IPS-20b (cell line): ENCODE results near the gene AHSA1.

Source experiments
- H3K27ac ChIP-seq: one replicate; pipeline ENCODE4 v1.5.1; 2013; ENCODE audit warnings: low read length
- H3K27me3 ChIP-seq: 2 replicates; pipeline ENCODE4 v1.6.1; 2013; ENCODE audit warnings: mild to moderate bottlenecking, low read length, inconsistent platforms; ENCODE audit not compliant: insufficient read depth
- H3K36me3 ChIP-seq: 2 replicates; pipeline ENCODE4 v1.6.1; 2013; ENCODE audit warnings: low read depth, mild to moderate bottlenecking, inconsistent platforms, low read length, moderate library complexity; ENCODE audit not compliant: insufficient read depth
- H3K4me1 ChIP-seq: 2 replicates; pipeline ENCODE4 v1.6.1; 2013; ENCODE audit warnings: mild to moderate bottlenecking, control low read depth, inconsistent platforms, low read length, moderate library complexity; ENCODE audit not compliant: insufficient read depth
- H3K4me3 ChIP-seq: 2 replicates; pipeline ENCODE4 v1.5.1; 2013; ENCODE audit warnings: mild to moderate bottlenecking, low read length, inconsistent platforms
- H3K9ac ChIP-seq: 2 replicates; pipeline ENCODE4 v1.6.1; 2013; ENCODE audit warnings: low read depth, mild to moderate bottlenecking, inconsistent platforms, low read length, moderate library complexity
- H3K9me3 ChIP-seq: 2 replicates; pipeline ENCODE4 v1.6.1; 2013; ENCODE audit warnings: mild to moderate bottlenecking, low read depth, low read length, inconsistent platforms; ENCODE audit not compliant: insufficient read depth

The AHSA1 gene

DNA sequence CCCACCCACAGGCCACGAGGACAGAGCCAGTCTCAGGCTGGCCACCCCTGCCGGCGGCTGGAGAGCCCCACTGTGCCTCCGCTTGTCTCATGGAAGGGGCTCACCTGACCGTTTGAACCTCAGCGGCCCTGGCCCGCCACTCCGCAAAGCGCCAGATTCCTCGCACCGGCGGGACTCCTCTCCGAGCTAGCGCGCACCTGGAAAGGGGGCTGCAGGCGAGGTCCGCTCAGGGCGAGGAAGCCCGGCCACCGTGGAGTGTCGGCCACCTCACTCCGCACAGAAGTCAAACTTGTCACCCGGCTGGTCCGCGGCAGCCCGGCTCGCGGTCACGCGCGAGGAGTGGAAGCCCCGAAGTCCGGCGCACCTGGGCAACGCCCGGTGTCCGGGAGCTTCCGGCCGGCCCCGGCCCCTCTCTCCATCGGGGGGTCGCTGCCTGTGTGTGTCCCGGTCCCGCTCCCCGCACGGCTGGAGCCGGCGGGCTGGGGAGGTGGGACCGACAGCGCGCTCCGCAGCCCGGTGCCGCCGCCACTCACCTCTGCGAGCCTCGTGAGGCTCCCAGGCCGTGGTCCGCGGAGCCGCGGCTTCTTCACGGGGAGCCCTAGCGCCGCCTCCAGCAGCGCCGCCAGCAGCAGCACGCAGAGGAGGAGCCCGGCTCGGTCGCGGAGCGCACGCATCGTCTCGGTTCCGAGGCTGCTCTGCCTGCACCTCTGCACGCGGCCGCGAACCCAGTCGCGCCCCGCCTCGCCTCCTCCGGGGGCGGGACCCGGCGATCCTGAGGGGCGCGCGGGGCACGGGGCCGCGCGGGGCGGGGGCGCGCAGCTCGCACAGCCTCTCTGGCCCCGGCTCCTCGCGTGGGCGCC lies 40.5 kb downstream of the AHSA1 start, which contains the start of gene ISM2:
Gene ISM2 (minus strand): TSS at position 697 of the 860 bp plus-strand sequence. CDS start 23 bp downstream, at position 674.
- Histone ChIP-seq H3K9ac (no peak within 1 kb of the TSS; the same call in 1 of the 2 replicates), H3K27ac (no peak within 1 kb of the TSS)

DNA sequence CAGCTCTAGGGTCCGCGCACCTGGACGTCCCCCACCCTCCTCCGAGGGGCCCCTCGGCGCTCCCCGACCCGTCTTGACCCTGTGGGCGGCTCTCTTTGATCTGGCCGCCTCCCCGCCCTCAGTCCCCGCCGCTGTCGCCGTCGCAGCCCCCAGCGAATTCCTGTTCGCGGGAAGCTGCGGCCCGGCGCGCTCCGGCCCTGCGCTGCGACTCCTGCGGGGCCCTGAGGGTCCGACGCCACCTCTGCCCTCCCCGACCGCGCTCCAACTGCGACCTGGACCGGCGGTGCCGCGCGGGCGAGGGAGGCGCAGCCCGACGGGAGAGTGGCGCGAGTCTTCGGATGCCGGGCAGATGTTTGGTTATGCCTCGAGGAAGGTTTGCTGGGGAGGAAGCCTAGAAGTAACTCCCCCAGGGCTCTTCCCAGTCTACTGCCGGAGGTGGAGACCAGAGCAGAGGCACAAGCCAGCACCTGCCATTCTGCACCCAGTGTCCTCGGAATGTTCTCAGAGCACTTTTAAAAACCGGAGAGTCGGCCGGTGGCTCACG lies 41.2 kb downstream of the AHSA1 start:
- no peak overlapping the region for H3K27ac ChIP-seq
- H3K4me1 ChIP-seq = no peaks in the 10 kb centered on the region
- H3K9ac ChIP-seq = no peak overlapping the region
- no peaks in the 10 kb centered on the region for H3K36me3 ChIP-seq
- H3K9me3 ChIP-seq = no peaks in the 10 kb centered on the region
- H3K27me3 ChIP-seq = peaks cover 44% of the 10 kb centered on the region
- peak overlapping the region; percentile 65 for H3K4me3 ChIP-seq

More for the DNA sequence above, 40.5 kb downstream of the AHSA1 start, which contains the start of gene ISM2:
- no peaks in the 10 kb centered on the region for H3K4me1 ChIP-seq
- no peaks in the 10 kb centered on the region for H3K36me3 ChIP-seq
- no peaks in the 10 kb centered on the region for H3K9me3 ChIP-seq
- H3K27me3 ChIP-seq = peaks cover 44% of the 10 kb centered on the region
- H3K4me3 ChIP-seq = peak within 1 kb of the TSS; percentile 65

DNA sequence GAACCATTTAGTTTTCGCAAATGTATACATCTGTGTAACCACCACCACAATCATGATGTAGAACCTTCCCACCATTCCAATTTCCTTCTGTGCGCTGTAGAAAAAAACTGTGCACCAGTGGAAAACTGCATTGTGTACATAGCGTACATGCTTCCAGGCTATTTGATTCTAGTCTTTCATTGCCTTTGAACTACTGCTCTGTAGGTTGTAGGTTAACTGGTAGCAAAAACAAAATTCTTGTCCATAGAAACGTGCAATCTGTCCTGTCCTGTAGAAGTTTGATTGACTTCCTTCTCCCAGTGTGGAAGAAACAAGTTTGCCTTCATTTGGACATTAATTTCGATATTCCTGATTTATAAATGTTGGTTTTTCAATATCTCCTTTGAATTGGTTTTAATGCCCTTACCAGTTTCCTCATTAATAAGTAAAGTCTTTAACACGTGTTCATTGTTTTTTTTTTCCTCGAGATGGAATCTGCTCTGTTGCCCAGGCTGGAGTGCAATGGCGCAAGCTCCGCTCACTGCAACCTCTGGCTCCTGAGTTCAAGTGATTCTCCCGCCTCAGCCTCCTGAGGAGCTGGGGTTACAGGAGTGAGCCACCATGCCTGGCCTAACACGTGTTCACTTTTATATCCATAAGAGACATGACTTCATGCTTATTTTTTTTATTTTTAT lies 44.4 kb downstream of the AHSA1 start:
- Histone ChIP-seq H3K9me3 (no peaks in the 10 kb centered on the region), H3K9ac (no peak overlapping the region), H3K27ac (no peak overlapping the region), H3K27me3 (peaks cover 37% of the 10 kb centered on the region), H3K4me1 (no peaks in the 10 kb centered on the region), H3K36me3 (no peaks in the 10 kb centered on the region), H3K4me3 (no peak overlapping the region)

- H3K27ac ChIP-seq = no peak overlapping the region
- no peaks in the 10 kb centered on the region for H3K4me1 ChIP-seq
- H3K36me3 ChIP-seq = no peaks in the 10 kb centered on the region
- H3K9ac ChIP-seq = no peak overlapping the region
- H3K9me3 ChIP-seq = no peaks in the 10 kb centered on the region
- peaks cover 28% of the 10 kb centered on the region for H3K27me3 ChIP-seq
- H3K4me3 ChIP-seq = no peak overlapping the region
Measured at GRCh38 chr14:77503138-77503537, 45.2 kb downstream of the AHSA1 start.

DNA sequence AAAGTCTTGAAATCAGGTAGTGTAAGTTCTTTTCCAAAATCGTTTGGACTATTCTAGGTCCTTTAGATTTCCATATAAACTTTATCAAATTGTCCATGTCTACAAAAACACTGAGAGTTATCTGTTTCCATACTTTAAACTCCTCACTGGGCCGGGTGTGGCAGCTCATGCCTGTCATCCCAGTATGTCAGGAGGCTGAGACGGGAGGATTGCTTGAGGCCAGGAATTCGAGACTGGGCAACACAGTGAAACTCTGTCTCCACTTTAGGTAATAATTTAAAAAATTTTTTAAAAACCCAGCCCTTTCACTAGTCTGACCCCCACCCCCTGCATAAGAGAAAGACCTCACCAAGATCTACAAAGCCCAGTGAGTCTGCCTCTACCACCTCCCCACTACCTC lies 47.1 kb downstream of the AHSA1 start:
- Histone ChIP-seq H3K4me1 (no peaks in the 10 kb centered on the region), H3K36me3 (0 out of 2 replicates have a peak, but pooled peaks cover 3% of the 10 kb centered on the region), H3K27ac (no peak overlapping the region), H3K4me3 (no peak overlapping the region), H3K9ac (no peak overlapping the region), H3K27me3 (peaks cover 9% of the 10 kb centered on the region), H3K9me3 (no peaks in the 10 kb centered on the region)

DNA sequence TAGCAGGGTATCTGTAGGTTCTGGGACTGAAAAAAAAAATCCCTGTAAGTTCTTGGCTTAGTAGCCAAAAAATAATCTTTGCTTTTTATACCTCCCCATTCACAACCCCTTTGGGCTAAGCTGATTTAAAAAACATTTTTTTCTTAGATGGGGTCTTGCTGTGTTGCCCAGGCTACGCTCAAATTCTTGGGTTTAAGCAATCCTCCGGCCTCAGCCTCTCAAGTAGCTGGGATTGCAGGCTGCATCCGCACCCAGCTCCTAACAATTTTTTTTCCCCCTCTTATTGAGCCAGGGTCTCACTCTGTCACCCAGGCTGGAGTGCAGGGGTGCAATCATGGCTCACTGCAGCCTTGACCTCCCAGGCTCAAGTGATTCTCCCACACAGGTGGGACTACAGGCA lies 49.9 kb downstream of the AHSA1 start:
- no peak overlapping the region for H3K27ac ChIP-seq
- H3K9ac ChIP-seq = no peak overlapping the region
- H3K27me3 ChIP-seq = no peaks in the 10 kb centered on the region
- no peaks in the 10 kb centered on the region for H3K4me1 ChIP-seq
- H3K9me3 ChIP-seq = no peaks in the 10 kb centered on the region
- peaks cover 24% of the 10 kb centered on the region for H3K36me3 ChIP-seq
- H3K4me3 ChIP-seq = no peak overlapping the region

DNA sequence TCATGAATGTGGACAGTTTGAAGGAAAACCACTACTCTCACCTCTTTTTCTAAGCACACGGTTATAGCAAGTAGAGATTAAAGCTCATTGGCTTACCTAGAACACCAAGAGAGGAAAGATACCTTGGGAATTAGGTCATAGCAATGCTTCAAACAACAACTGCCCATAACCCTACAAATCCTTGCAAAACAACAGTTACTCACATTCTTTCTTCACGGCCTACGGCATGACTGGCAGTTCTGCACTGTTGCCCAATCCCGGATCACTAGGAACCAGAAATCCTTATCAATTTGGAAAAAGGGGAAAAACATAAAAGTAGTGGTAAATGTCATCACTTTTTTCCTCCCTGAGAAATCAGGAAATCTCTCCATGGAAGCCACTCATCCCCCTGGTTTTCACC lies 50.4 kb downstream of the AHSA1 start:
- Histone ChIP-seq H3K27me3 (no peaks in the 10 kb centered on the region), H3K36me3 (peaks cover 24% of the 10 kb centered on the region), H3K27ac (no peak overlapping the region), H3K4me1 (no peaks in the 10 kb centered on the region), H3K4me3 (no peak overlapping the region), H3K9ac (no peak overlapping the region), H3K9me3 (no peaks in the 10 kb centered on the region)

- Histone ChIP-seq H3K9me3 (no peaks in the 10 kb centered on the region), H3K36me3 (peaks cover 24% of the 10 kb centered on the region), H3K27ac (no peak overlapping the region), H3K9ac (no peak overlapping the region), H3K27me3 (no peaks in the 10 kb centered on the region), H3K4me3 (no peak overlapping the region), H3K4me1 (no peaks in the 10 kb centered on the region)
Measured at GRCh38 chr14:77508876-77509275, 51.0 kb downstream of the AHSA1 start.

- no peaks in the 10 kb centered on the region for H3K9me3 ChIP-seq
- H3K4me1 ChIP-seq = no peaks in the 10 kb centered on the region
- H3K27me3 ChIP-seq = no peaks in the 10 kb centered on the region
- no peak overlapping the region for H3K4me3 ChIP-seq
- H3K9ac ChIP-seq = no peak overlapping the region
- no peak overlapping the region for H3K27ac ChIP-seq
- H3K36me3 ChIP-seq = peaks cover 24% of the 10 kb centered on the region
Measured at GRCh38 chr14:77509366-77509765, 51.5 kb downstream of the AHSA1 start.

GRCh38 chr14:77511486-77512162 lies 53.7 kb downstream of the AHSA1 start:
- Histone ChIP-seq H3K9ac (no peak overlapping the region), H3K27me3 (no peaks in the 10 kb centered on the region), H3K9me3 (no peaks in the 10 kb centered on the region), H3K27ac (no peak overlapping the region), H3K4me3 (no peak overlapping the region), H3K4me1 (no peaks in the 10 kb centered on the region), H3K36me3 (peaks cover 39% of the 10 kb centered on the region)

- Histone ChIP-seq H3K9ac (no peak overlapping the region), H3K27ac (no peak overlapping the region), H3K27me3 (no peaks in the 10 kb centered on the region), H3K36me3 (peaks cover 51% of the 10 kb centered on the region), H3K4me3 (no peak overlapping the region), H3K9me3 (no peaks in the 10 kb centered on the region), H3K4me1 (no peaks in the 10 kb centered on the region)
Measured at GRCh38 chr14:77516126-77516525, 58.2 kb downstream of the AHSA1 start.
